IMR-90 (cell line): ENCODE results near the gene FRMD1. TPM values are rescaled to one million over a fixed set of nuclear protein-coding genes. Genes with fewer than 3 reads are reported as not detected.

Source experiments
- ATAC-seq: fragments of 200-7000 bp; cut with Tn5 transposase; 2 replicates; pipeline ENCODE4 v1.9.1; 2020; ENCODE audit warnings: low read depth, mild to moderate bottlenecking, moderate library complexity
- BruUV-seq: library from RNA; stranded (reverse); fragments of 400-500 nt; replicated peaks from 2 replicates; lab custom pipeline; 2021; lab: Mats Ljungman, UMichigan
- CTCF ChIA-PET: fragments of 300-600 bp; formaldehyde crosslinking; extraction: SDS; loops from one replicate; lab custom pipeline; 2021; ENCODE audit warnings: antibody characterized with exemption; lab: Yijun Ruan, JAX
- POLR2A ChIA-PET: fragments of 300-600 bp; sonication (Branson Sonifier 250); formaldehyde crosslinking; loops from one replicate; lab custom pipeline; 2022; ENCODE audit warnings: antibody characterized with exemption; ENCODE audit not compliant: unreplicated experiment; lab: Charles Lee
- DNase-seq: peaks from one replicate; pipeline ENCODE4 v3.0.0; 2013
- H2AFZ ChIP-seq: replicated peaks from 2 replicates; pipeline ENCODE3; 2013; ENCODE audit warnings: low read length, mild to moderate bottlenecking; ENCODE audit not compliant: poor library complexity
- H2AK5ac ChIP-seq: 2 replicates; pipeline ENCODE4 v1.6.1; 2013; ENCODE audit warnings: low read depth, low read length, inconsistent platforms
- H2AK9ac ChIP-seq: replicated peaks from 2 replicates; pipeline ENCODE3; 2013; ENCODE audit warnings: mild to moderate bottlenecking, low read depth, low read length, moderate library complexity; ENCODE audit not compliant: poor library complexity
- H2BK120ac ChIP-seq: 2 replicates; pipeline ENCODE4 v1.6.1; 2013; ENCODE audit warnings: low read depth, low read length, inconsistent platforms
- H2BK15ac ChIP-seq: 3 replicates; pipeline ENCODE4 v1.6.1; 2013; ENCODE audit warnings: low read depth, low read length, inconsistent platforms
- H2BK20ac ChIP-seq: 2 replicates; pipeline ENCODE4 v1.6.1; 2013; ENCODE audit warnings: low read depth, mild to moderate bottlenecking, inconsistent platforms, low read length, moderate library complexity
- H2BK5ac ChIP-seq: 2 replicates; pipeline ENCODE4 v1.6.1; 2013; ENCODE audit warnings: mild to moderate bottlenecking, low read depth, low read length, inconsistent platforms; ENCODE audit not compliant: poor library complexity, severe bottlenecking
- H3K14ac ChIP-seq: replicated peaks from 2 replicates; pipeline ENCODE4 v1.6.1; 2013; ENCODE audit warnings: low read depth, low read length, inconsistent platforms
- H3K18ac ChIP-seq: 2 replicates; pipeline ENCODE4 v1.6.1; 2013; ENCODE audit warnings: low read depth, low read length, control low read depth
- H3K23ac ChIP-seq: 2 replicates; pipeline ENCODE4 v1.6.1; 2013; ENCODE audit warnings: low read depth, low read length, inconsistent platforms
- H3K27ac ChIP-seq: 2 replicates; pipeline ENCODE4 v1.5.1; 2013; ENCODE audit warnings: mild to moderate bottlenecking, control low read depth, low read length; ENCODE audit not compliant: insufficient read depth
- H3K27me3 ChIP-seq: 2 replicates; pipeline ENCODE4 v1.6.1; 2013; ENCODE audit warnings: low read length; ENCODE audit not compliant: control insufficient read depth, insufficient read depth
- H3K36me3 ChIP-seq: 2 replicates; pipeline ENCODE4 v1.6.1; 2013; ENCODE audit warnings: low read length, mixed read lengths; ENCODE audit not compliant: control insufficient read depth, insufficient read depth
- H3K4ac ChIP-seq: 2 replicates; pipeline ENCODE4 v1.6.1; 2013; ENCODE audit warnings: low read depth, low read length, inconsistent platforms
- H3K4me1 ChIP-seq: 2 replicates; pipeline ENCODE4 v1.6.1; 2013; ENCODE audit warnings: low read length, mixed read lengths; ENCODE audit not compliant: control insufficient read depth, insufficient read depth
- H3K4me2 ChIP-seq: 2 replicates; pipeline ENCODE4 v1.6.1; 2013; ENCODE audit warnings: low read depth, mild to moderate bottlenecking, control low read depth, low read length, moderate library complexity
- H3K4me3 ChIP-seq: 2 replicates; pipeline ENCODE4 v1.5.1; 2013; ENCODE audit warnings: low read depth, mild to moderate bottlenecking, control low read depth, low read length, moderate library complexity; ENCODE audit not compliant: insufficient read depth
- H3K56ac ChIP-seq: 2 replicates; pipeline ENCODE4 v1.6.1; 2013; ENCODE audit warnings: low read length, inconsistent platforms; ENCODE audit not compliant: insufficient read depth; ENCODE audit errors: extremely low read depth
- H3K79me1 ChIP-seq, 2 experiments: 2 replicates each; pipeline ENCODE4 v1.6.1; 2013; ENCODE audit warnings: low read length in 2 of 2, inconsistent platforms in 1 of 2, low read depth in 1 of 2
- H3K9ac ChIP-seq: 2 replicates; pipeline ENCODE4 v1.6.1; 2013; ENCODE audit warnings: low read depth, low read length, control low read depth
- H3K9me1 ChIP-seq: 2 replicates; pipeline ENCODE4 v1.6.1; 2013; ENCODE audit warnings: low read length, inconsistent platforms; ENCODE audit not compliant: insufficient read depth
- H3K9me3 ChIP-seq: 2 replicates; pipeline ENCODE4 v1.6.1; 2013; ENCODE audit warnings: low read length; ENCODE audit not compliant: control insufficient read depth, insufficient read depth
- H4K20me1 ChIP-seq: 2 replicates; pipeline ENCODE4 v1.6.1; 2013; ENCODE audit warnings: low read length, inconsistent platforms; ENCODE audit not compliant: insufficient read depth
- H4K5ac ChIP-seq: 2 replicates; pipeline ENCODE4 v1.6.1; 2013; ENCODE audit warnings: mild to moderate bottlenecking, low read depth, low read length, control low read depth
- H4K8ac ChIP-seq, 2 experiments: 2 replicates each; pipeline ENCODE4 v1.6.1; 2013; ENCODE audit warnings: low read depth in 2 of 2, low read length in 2 of 2, control low read depth in 1 of 2, inconsistent platforms in 1 of 2
- H4K91ac ChIP-seq: 2 replicates; pipeline ENCODE4 v1.6.1; 2013; ENCODE audit warnings: low read depth, low read length, inconsistent platforms; ENCODE audit not compliant: insufficient read depth
- CEBPB ChIP-seq: IDR thresholded peaks from 2 replicates; pipeline ENCODE4 v1.6.1; 2012; ENCODE audit warnings: low read depth, low read length, improper control_type of control experiment
- MXI1 ChIP-seq: IDR thresholded peaks from 2 replicates; pipeline ENCODE4 v1.6.1; 2012; ENCODE audit warnings: low read depth, mild to moderate bottlenecking, low read length, moderate library complexity, borderline replicate concordance
- POLR2A ChIP-seq: IDR thresholded peaks from 2 replicates; pipeline ENCODE4 v1.6.1; 2012; ENCODE audit warnings: mild to moderate bottlenecking, low read depth, low read length
- RAD21 ChIP-seq: IDR thresholded peaks from 2 replicates; pipeline ENCODE4 v1.6.1; 2012; ENCODE audit warnings: low read length, improper control_type of control experiment
- RCOR1 ChIP-seq: IDR thresholded peaks from 2 replicates; pipeline ENCODE4 v1.6.1; 2012; ENCODE audit warnings: mild to moderate bottlenecking, low read length, improper control_type of control experiment; ENCODE audit not compliant: insufficient replicate concordance
- SMC3 ChIP-seq: fragments of 150-350 bp; IDR thresholded peaks from 2 replicates; pipeline ENCODE4 v1.6.1; 2016; ENCODE audit warnings: low read depth, mild to moderate bottlenecking, antibody characterized with exemption, low read length, moderate library complexity
- WGBS, 2 experiments: methylation state at CpG; one replicate each; pipeline versions ENCODE4 v1.1.5 to v1.1.7; 2013; ENCODE audit warnings: missing lambda C conversion rate in 2 of 2; ENCODE audit not compliant: insufficient read length in 1 of 2; ENCODE audit errors: extremely low coverage in 2 of 2; 5-methylcytosine and 5-hydroxymethylcytosine counted together
- dilution Hi-C: fragments of 300-500 bp; cut with HindIII; formaldehyde crosslinking; loops from one replicate; pipeline ENCODE4 v1.14.3; 2018; ENCODE audit warnings: low sequenced_read_pairs; ENCODE audit not compliant: unreplicated experiment
- in situ Hi-C: fragments of 300-500 bp; cut with MboI; formaldehyde crosslinking; loops from 3 replicates; pipeline ENCODE4 v1.14.3; 2019; ENCODE audit warnings: low sequenced_read_pairs, inconsistent platforms, mixed read lengths
- intact Hi-C: fragments of 100-400 bp; cut with micrococcal nuclease; formaldehyde crosslinking; loops from 2 replicates; pipeline ENCODE4 v1.10.0; 2022
- polyA plus RNA-seq, 3 experiments: library from polyadenylated mRNA; depleted of rRNA; stranded (reverse); fragments of >200 nt; gene quantifications; 2 replicates each; pipeline ENCODE4 v1.2.3, GENCODE V29; 2012; ENCODE audit warnings: low replicate concordance in 1 of 3
- total RNA-seq: library from RNA; depleted of rRNA; stranded (reverse); fragments of >200 nt; gene quantifications from 2 replicates; pipeline ENCODE4 v1.2.3, GENCODE V29; 2012
- TF ChIP-seq, protein P1 (sequence below): conservative IDR thresholded peaks from 2 replicates; pipeline ENCODE4 v1.5.1; 2012; ENCODE audit warnings: mild to moderate bottlenecking, low read depth, low read length, improper control_type of control experiment
- TF ChIP-seq, protein P2 (sequence below): fragments of 150-350 bp; IDR thresholded peaks from 2 replicates; pipeline ENCODE4 v1.6.1; 2017; ENCODE audit warnings: mild to moderate bottlenecking, antibody characterized with exemption, low read length, low read depth

FRMD1 gene
- total and polyA plus RNA-seq, 2 of the 4 experiments (the other 2 are of a cell fraction) = not detected

DNA sequence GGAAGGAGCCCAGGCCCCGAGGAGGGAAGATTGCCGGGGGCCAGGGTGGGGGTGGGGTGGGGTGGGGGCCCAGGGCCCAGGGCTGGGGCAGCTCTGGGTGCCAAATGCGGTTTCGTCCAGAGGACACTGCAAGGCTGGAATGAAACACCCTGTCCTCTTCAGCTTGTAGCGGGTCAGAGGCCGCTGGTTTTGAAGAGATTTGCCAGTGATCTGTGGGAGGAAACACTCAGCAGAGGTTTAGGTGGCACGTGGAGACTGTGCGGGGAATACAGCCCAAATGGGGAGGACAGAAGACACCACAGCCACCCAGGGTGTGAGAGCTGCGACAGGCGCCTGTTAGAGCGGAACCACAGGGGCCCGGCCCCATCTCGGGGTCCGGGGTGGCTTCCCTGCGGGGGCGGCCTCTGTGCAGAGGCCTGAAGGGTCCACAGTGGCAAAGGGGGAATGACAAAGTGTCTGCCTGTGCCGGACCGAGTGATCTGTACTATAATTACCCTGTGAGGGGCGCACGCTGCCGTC, 29.2 kb downstream of the FRMD1 start:
- peaks cover 8% of the 10 kb centered on the region; the same call in 1 of the 2 replicates for H3K4me1 ChIP-seq
- no peak overlapping the region for H4K5ac ChIP-seq
- H2AFZ ChIP-seq = no peak overlapping the region
- H3K27me3 ChIP-seq = no peaks in the 10 kb centered on the region
- in situ Hi-C loops (no loop called here), dilution Hi-C loops (no loop called here), intact Hi-C loops (loop anchor here (5.0 kb wide), 1 partner anchor 142 kb away; no protein-coding TSS in a partner anchor)
- H4K20me1 ChIP-seq = no peaks in the 10 kb centered on the region
- H2BK20ac ChIP-seq = no peak overlapping the region
- H3K9me1 ChIP-seq = no peaks in the 10 kb centered on the region
- no peak overlapping the region for H3K23ac ChIP-seq
- no peak overlapping the region for H3K14ac ChIP-seq
- 82% methylated on average over 13 of the region's 21 CpGs; no CpG with 5 or more reads in 1 of the 2 experiments for WGBS, 2 experiments
- DNase-seq (no peak), ATAC-seq (no peak)
- H2AK5ac ChIP-seq = no peak overlapping the region
- H3K27ac ChIP-seq = no peak overlapping the region
- H2BK120ac ChIP-seq = no peak overlapping the region
- H2AK9ac ChIP-seq = no peak overlapping the region
- H3K56ac ChIP-seq = no peak overlapping the region
- no peak overlapping the region for H2BK5ac ChIP-seq
- no peaks in the 10 kb centered on the region for H3K36me3 ChIP-seq
- no peak overlapping the region for H4K8ac ChIP-seq
- H3K4me3 ChIP-seq = no peak overlapping the region
- no peak overlapping the region for H3K9ac ChIP-seq
- H3K4ac ChIP-seq = no peak overlapping the region
- no peak overlapping the region for H2BK15ac ChIP-seq
- H3K18ac ChIP-seq = no peak overlapping the region
- BruUV-seq = no TSS peak
- POLR2A ChIA-PET = no interaction called here
- H4K91ac ChIP-seq = no peak overlapping the region
- no peak overlapping the region for H3K4me2 ChIP-seq
- CTCF ChIA-PET = no interaction called here
- no peaks in the 10 kb centered on the region for H3K9me3 ChIP-seq
- no peaks in the 10 kb centered on the region for H3K79me1 ChIP-seq
- TF ChIP-seq MXI1 (no peak), RCOR1 (no peak), SMC3 (no peak), POLR2A (no peak), RAD21 (no peak), CEBPB (no peak)
- TF ChIP-seq, protein P1, sequence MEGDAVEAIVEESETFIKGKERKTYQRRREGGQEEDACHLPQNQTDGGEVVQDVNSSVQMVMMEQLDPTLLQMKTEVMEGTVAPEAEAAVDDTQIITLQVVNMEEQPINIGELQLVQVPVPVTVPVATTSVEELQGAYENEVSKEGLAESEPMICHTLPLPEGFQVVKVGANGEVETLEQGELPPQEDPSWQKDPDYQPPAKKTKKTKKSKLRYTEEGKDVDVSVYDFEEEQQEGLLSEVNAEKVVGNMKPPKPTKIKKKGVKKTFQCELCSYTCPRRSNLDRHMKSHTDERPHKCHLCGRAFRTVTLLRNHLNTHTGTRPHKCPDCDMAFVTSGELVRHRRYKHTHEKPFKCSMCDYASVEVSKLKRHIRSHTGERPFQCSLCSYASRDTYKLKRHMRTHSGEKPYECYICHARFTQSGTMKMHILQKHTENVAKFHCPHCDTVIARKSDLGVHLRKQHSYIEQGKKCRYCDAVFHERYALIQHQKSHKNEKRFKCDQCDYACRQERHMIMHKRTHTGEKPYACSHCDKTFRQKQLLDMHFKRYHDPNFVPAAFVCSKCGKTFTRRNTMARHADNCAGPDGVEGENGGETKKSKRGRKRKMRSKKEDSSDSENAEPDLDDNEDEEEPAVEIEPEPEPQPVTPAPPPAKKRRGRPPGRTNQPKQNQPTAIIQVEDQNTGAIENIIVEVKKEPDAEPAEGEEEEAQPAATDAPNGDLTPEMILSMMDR = no peak
- TF ChIP-seq, protein P2, sequence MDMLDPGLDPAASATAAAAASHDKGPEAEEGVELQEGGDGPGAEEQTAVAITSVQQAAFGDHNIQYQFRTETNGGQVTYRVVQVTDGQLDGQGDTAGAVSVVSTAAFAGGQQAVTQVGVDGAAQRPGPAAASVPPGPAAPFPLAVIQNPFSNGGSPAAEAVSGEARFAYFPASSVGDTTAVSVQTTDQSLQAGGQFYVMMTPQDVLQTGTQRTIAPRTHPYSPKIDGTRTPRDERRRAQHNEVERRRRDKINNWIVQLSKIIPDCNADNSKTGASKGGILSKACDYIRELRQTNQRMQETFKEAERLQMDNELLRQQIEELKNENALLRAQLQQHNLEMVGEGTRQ = no peak
